SK-N-SH (cell line): ENCODE results near the gene NCKAP5L. TPM values are rescaled to one million over a fixed set of nuclear protein-coding genes. Genes with fewer than 3 reads are reported as not detected.

ENCODE experiments used
- CTCF ChIA-PET: fragments of 300-600, 350-600 bp; formaldehyde crosslinking; extraction: SDS; loops from one replicate; lab custom pipeline; 2021; lab: Yijun Ruan, JAX
- POLR2A ChIA-PET: fragments of 350-600 bp; sonication (Branson Sonifier 250); formaldehyde crosslinking; extraction: SDS; loops from one replicate; lab custom pipeline; 2020; ENCODE audit warnings: antibody characterized with exemption, inconsistent platforms; lab: Yijun Ruan, JAX
- DNase-seq: peaks from one replicate; pipeline ENCODE4 v3.0.0; 2012
- H2AFZ ChIP-seq: fragments of 200-600 bp; sonication (generic); 2 replicates; pipeline ENCODE4 v1.8.1; 2016; ENCODE audit warnings: antibody characterized with exemption, mild to moderate bottlenecking, low read depth
- H3F3A ChIP-seq: fragments of 200-600 bp; sonication (generic); replicated peaks from 2 replicates; pipeline ENCODE3; 2016; ENCODE audit warnings: antibody characterized with exemption, mild to moderate bottlenecking; ENCODE audit not compliant: insufficient read depth
- H3K27ac ChIP-seq, 2 experiments: fragments of 200-500 bp in 1 of 2; fragments of 200-600 bp in 1 of 2; sonication (Bioruptor generic) in 1 of 2; sonication (generic), shearing (Covaris generic) in 1 of 2; 2 replicates each; pipeline versions ENCODE4 v1.5.1 to v1.6.1; 2014 to 2016; ENCODE audit warnings: low read depth in 2 of 2, inconsistent platforms in 1 of 2, low read length in 1 of 2, mild to moderate bottlenecking in 1 of 2, mixed read lengths in 1 of 2
- H3K27me3 ChIP-seq: fragments of 200-600 bp; sonication (generic), shearing (Covaris generic); 2 replicates; pipeline ENCODE4 v1.6.1; 2016; ENCODE audit warnings: mixed run types; ENCODE audit not compliant: insufficient read depth
- H3K36me3 ChIP-seq, 2 experiments: fragments of 200-500 bp in 1 of 2; fragments of 200-600 bp in 1 of 2; sonication (Bioruptor generic) in 1 of 2; sonication (generic) in 1 of 2; replicated peaks in 1 of 2; 2 replicates each; pipeline versions ENCODE3 to v1.5.1; 2014 to 2016; ENCODE audit warnings: low read length in 1 of 2, mild to moderate bottlenecking in 1 of 2; ENCODE audit not compliant: insufficient read depth in 2 of 2, control insufficient read depth in 1 of 2
- H3K4me1 ChIP-seq, 2 experiments: fragments of 200-500 bp in 1 of 2; fragments of 200-600 bp in 1 of 2; sonication (Bioruptor generic) in 1 of 2; sonication (generic), shearing (Covaris generic) in 1 of 2; 2 replicates each; pipeline versions ENCODE4 v1.5.1 to v1.6.1; 2014 to 2016; ENCODE audit warnings: low read depth in 1 of 2, low read length in 1 of 2, mixed run types in 1 of 2; ENCODE audit not compliant: insufficient read depth in 2 of 2, control insufficient read depth in 1 of 2
- H3K4me2 ChIP-seq: fragments of 200-600 bp; sonication (generic), shearing (Covaris generic); 2 replicates; pipeline ENCODE4 v1.6.1; 2017; ENCODE audit warnings: mixed run types
- H3K4me3 ChIP-seq, 2 experiments: fragments of 200-500 bp in 1 of 2; fragments of 200-600 bp in 1 of 2; sonication (Bioruptor generic) in 1 of 2; sonication (generic), shearing (Covaris generic) in 1 of 2; 2 replicates each; pipeline versions ENCODE4 v1.5.1 to v1.8.1; 2014 to 2016; ENCODE audit warnings: low read depth in 2 of 2, inconsistent platforms in 1 of 2, low read length in 1 of 2, mild to moderate bottlenecking in 1 of 2, mixed read lengths in 1 of 2, moderate library complexity in 1 of 2
- H3K79me2 ChIP-seq: fragments of 200-600 bp; sonication (generic); 2 replicates; pipeline ENCODE4 v1.8.1; 2017; ENCODE audit warnings: mild to moderate bottlenecking; ENCODE audit not compliant: insufficient read depth
- H3K9ac ChIP-seq: fragments of 200-600 bp; sonication (generic); 2 replicates; pipeline ENCODE4 v1.6.1; 2017; ENCODE audit warnings: mixed run types
- H3K9me2 ChIP-seq: fragments of 200-600 bp; sonication (generic); 2 replicates; pipeline ENCODE4 v1.6.1; 2017; ENCODE audit warnings: mixed run types
- H3K9me3 ChIP-seq: fragments of 200-600 bp; sonication (generic); 2 replicates; pipeline ENCODE4 v1.6.1; 2017; ENCODE audit warnings: mixed run types, mild to moderate bottlenecking, moderate library complexity
- H4K20me1 ChIP-seq: fragments of 200-600 bp; sonication (generic); 2 replicates; pipeline ENCODE4 v1.6.1; 2017; ENCODE audit warnings: mild to moderate bottlenecking, mixed run types; ENCODE audit not compliant: insufficient read depth
- CHD2 ChIP-seq: fragments of 150-350 bp; IDR thresholded peaks from 2 replicates; pipeline ENCODE4 v1.6.1; 2018; ENCODE audit warnings: low read length; ENCODE audit not compliant: partially characterized antibody
- EP300 ChIP-seq, 2 experiments: IDR thresholded peaks; 2 replicates each; pipeline versions ENCODE4 v1.4.0 to v1.6.1; 2012; ENCODE audit warnings: borderline replicate concordance in 1 of 2, low read depth in 1 of 2, low read length in 1 of 2
- EZH2phosphoT487 ChIP-seq: fragments of 200-600 bp; sonication (generic); IDR thresholded peaks from 2 replicates; pipeline ENCODE4 v1.6.1; 2017; ENCODE audit warnings: low read depth, mixed run types, mild to moderate bottlenecking, antibody characterized with exemption, moderate library complexity, borderline replicate concordance
- FOSL2 ChIP-seq: IDR thresholded peaks from 2 replicates; pipeline ENCODE4 v1.4.0; 2012; ENCODE audit warnings: low read depth, mild to moderate bottlenecking, moderate library complexity, borderline replicate concordance
- FOXJ3 ChIP-seq: sonication (generic); formaldehyde crosslinking; IDR thresholded peaks from 2 replicates; pipeline ENCODE4 v1.5.1; 2020; ENCODE audit warnings: mild to moderate bottlenecking, missing genetic modification reagents
- FOXM1 ChIP-seq: IDR thresholded peaks from 2 replicates; pipeline ENCODE4 v1.4.0; 2012; ENCODE audit warnings: low read depth, mild to moderate bottlenecking
- GATA2 ChIP-seq: sonication (generic); formaldehyde crosslinking; IDR thresholded peaks from 2 replicates; pipeline ENCODE4 v1.5.0; 2020; ENCODE audit warnings: mild to moderate bottlenecking, missing genetic modification reagents
- MXI1 ChIP-seq: IDR thresholded peaks from 2 replicates; pipeline ENCODE4 v1.6.1; 2012; ENCODE audit warnings: mild to moderate bottlenecking, low read depth, low read length, improper control_type of control experiment
- NFIC ChIP-seq: IDR thresholded peaks from 2 replicates; pipeline ENCODE4 v1.4.0; 2012; ENCODE audit warnings: borderline replicate concordance
- RAD21 ChIP-seq: IDR thresholded peaks from 2 replicates; pipeline ENCODE4 v1.6.1; 2012; ENCODE audit warnings: mild to moderate bottlenecking, low read length
- RFX5 ChIP-seq: IDR thresholded peaks from 2 replicates; pipeline ENCODE4 v1.6.1; 2012; ENCODE audit warnings: mild to moderate bottlenecking, improper control_type of control experiment, low read length
- RXRA ChIP-seq: IDR thresholded peaks from 2 replicates; pipeline ENCODE4 v1.4.0; 2012; ENCODE audit warnings: low read depth, mild to moderate bottlenecking, borderline replicate concordance
- SIN3A ChIP-seq: IDR thresholded peaks from 2 replicates; pipeline ENCODE4 v1.6.1; 2012; ENCODE audit warnings: low read depth, mild to moderate bottlenecking, low read length, moderate library complexity, borderline replicate concordance
- TCF12 ChIP-seq: IDR thresholded peaks from 2 replicates; pipeline ENCODE4 v1.4.0; 2012
- TEAD4 ChIP-seq: IDR thresholded peaks from 2 replicates; pipeline ENCODE4 v1.4.0; 2012; ENCODE audit warnings: mild to moderate bottlenecking, borderline replicate concordance; ENCODE audit not compliant: insufficient read depth
- USF1 ChIP-seq: IDR thresholded peaks from 2 replicates; pipeline ENCODE4 v1.4.0; 2012; ENCODE audit warnings: low read depth, borderline replicate concordance
- ZBTB33 ChIP-seq: IDR thresholded peaks from 2 replicates; pipeline ENCODE4 v1.4.0; 2012; ENCODE audit warnings: low read depth, borderline replicate concordance
- WGBS: methylation state at CpG from one replicate; pipeline ENCODE4 v1.1.6; 2017; ENCODE audit warnings: low lambda C conversion rate; 5-methylcytosine and 5-hydroxymethylcytosine counted together
- polyA plus RNA-seq, 3 experiments: library from polyadenylated mRNA; depleted of rRNA; stranded (reverse); fragments of >200 nt; gene quantifications; 2 replicates each; pipeline ENCODE4 v1.2.3, GENCODE V29; 2012

NCKAP5L gene
- polyA plus RNA-seq, 1 of the 3 experiments (the other 2 are of a cell fraction), result 8.9 TPM

GRCh38 chr12:49801141-49802063, 26.8 kb downstream of the NCKAP5L start:
- H3K9me3 ChIP-seq, result no peaks in the 10 kb centered on the region
- H3K4me3 ChIP-seq, result no peak overlapping the region
- H3K4me1 ChIP-seq, result no peaks in the 10 kb centered on the region
- H3K36me3 ChIP-seq, result peaks cover 6 to 79% of the 10 kb centered on the region in 2 experiments
- H3K9me2 ChIP-seq, result no peaks in the 10 kb centered on the region
- DNase-seq, result no peak
- TF ChIP-seq TCF12, result no peak
- TF ChIP-seq RXRA, result no peak
- no peak for TF ChIP-seq TEAD4
- no peak for TF ChIP-seq ZBTB33
- no peak for TF ChIP-seq RAD21
- TF ChIP-seq USF1, result no peak
- no peak for TF ChIP-seq SIN3A
- no peak for TF ChIP-seq FOXM1
- no peak for TF ChIP-seq MXI1
- TF ChIP-seq NFIC, result no peak
- H4K20me1 ChIP-seq, result no peaks in the 10 kb centered on the region; the same call in 1 of the 2 replicates
- POLR2A ChIA-PET, result no interaction called here
- CTCF ChIA-PET, result interaction anchor here (1.0 to 3.8 kb wide), 4 partner anchors 8 to 39 kb away, joined by 3 to 14 read pairs (median 8); no protein-coding TSS in a partner anchor
- no peaks in the 10 kb centered on the region for H3K79me2 ChIP-seq
- H3F3A ChIP-seq, result no peaks in the 10 kb centered on the region
- H3K27me3 ChIP-seq, result no peaks in the 10 kb centered on the region
- no peak overlapping the region for H2AFZ ChIP-seq
- H3K9ac ChIP-seq, result no peak overlapping the region
- H3K27ac ChIP-seq, result no peak overlapping the region
- H3K4me2 ChIP-seq, result no peak overlapping the region
- 90% methylated on average over 16 of the region's 17 CpGs for WGBS

- no peaks in the 10 kb centered on the region for H3K79me2 ChIP-seq
- no peak overlapping the region for H3K27ac ChIP-seq
- ChIA-PET CTCF (interaction anchor here (0.9 to 3.8 kb wide), 8 partner anchors 9 to 162 kb away, joined by 3 to 14 read pairs (median 4); no protein-coding TSS in a partner anchor), POLR2A (no interaction called here)
- H3K9me2 ChIP-seq, result no peaks in the 10 kb centered on the region
- no peak overlapping the region for H3K4me3 ChIP-seq
- H4K20me1 ChIP-seq, result no peaks in the 10 kb centered on the region
- no peaks in the 10 kb centered on the region for H3K9me3 ChIP-seq
- H3K9ac ChIP-seq, result no peak overlapping the region
- WGBS, result 94% methylated on average over 11 of the region's 11 CpGs
- no peak for DNase-seq
- H3K36me3 ChIP-seq, result peaks cover 6 to 80% of the 10 kb centered on the region in 2 experiments
- H3K27me3 ChIP-seq, result no peaks in the 10 kb centered on the region
- no peak overlapping the region for H2AFZ ChIP-seq
- H3K4me2 ChIP-seq, result no peak overlapping the region
- H3F3A ChIP-seq, result no peaks in the 10 kb centered on the region
- H3K4me1 ChIP-seq, result no peaks in the 10 kb centered on the region
- TF ChIP-seq FOSL2 (no peak), FOXJ3 (CRISPR knock-in tag) (no peak), EZH2phosphoT487 (no peak), USF1 (no peak), CHD2 (no peak), GATA2 (CRISPR knock-in tag) (no peak), EP300 (IDR thresholded peaks at IDR 0.05; ENCODE audit: borderline replicate concordance in 1 of 2, low read depth in 1 of 2, low read length in 1 of 2) (no peak), TCF12 (no peak), TEAD4 (no peak), RFX5 (no peak)
- TF ChIP-seq, all 33 proteins: peak for 0
These were observed 27.6 kb downstream of the NCKAP5L start for GRCh38 chr12:49800421-49801140.
